COLO668 (cell line): ENCODE measurements around the gene ATP2B2.

Source experiments
- DNase-seq: peaks from one replicate; lab custom pipeline; 2025; ENCODE audit not compliant: unreplicated experiment; lab: John Stamatoyannopoulos, UW

The ATP2B2 gene

DNA sequence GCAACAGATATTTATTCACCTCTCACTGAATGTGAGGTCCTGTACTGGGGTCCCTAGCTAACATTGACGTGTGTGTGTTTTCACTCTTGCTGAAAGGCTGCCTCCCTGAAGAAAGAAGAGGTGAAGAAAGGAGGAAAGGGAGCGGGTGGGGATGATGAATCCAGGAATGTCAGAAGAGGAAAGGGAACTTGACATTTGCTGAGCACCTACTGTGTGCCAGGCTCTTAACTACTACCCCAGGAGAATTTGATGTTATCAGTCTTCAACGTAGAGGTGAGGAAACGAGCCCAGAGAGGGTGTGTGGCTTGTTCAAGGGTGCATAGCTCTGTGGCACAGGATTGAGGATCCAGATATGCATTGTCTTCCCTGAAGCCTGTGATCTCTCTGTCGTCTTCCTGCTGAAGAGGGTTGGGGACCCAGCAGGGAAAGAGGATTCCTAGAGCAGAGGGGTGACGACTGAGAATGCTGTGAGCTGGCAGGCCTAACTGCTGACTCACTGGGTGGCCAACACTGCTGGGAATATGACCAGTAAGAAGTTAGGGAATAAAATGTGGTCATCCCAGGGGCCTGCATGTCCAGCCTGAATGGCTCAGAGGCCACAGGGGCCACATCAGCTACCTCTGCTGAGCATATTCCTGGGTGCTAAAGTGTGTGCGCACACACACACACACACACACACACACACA lies 6.6 kb upstream of the ATP2B2 start:
- DNase-seq, result no peak

GRCh38 chr3:10510743-10511432 lies 5.5 kb upstream of the ATP2B2 start:
- no peak for DNase-seq

DNA sequence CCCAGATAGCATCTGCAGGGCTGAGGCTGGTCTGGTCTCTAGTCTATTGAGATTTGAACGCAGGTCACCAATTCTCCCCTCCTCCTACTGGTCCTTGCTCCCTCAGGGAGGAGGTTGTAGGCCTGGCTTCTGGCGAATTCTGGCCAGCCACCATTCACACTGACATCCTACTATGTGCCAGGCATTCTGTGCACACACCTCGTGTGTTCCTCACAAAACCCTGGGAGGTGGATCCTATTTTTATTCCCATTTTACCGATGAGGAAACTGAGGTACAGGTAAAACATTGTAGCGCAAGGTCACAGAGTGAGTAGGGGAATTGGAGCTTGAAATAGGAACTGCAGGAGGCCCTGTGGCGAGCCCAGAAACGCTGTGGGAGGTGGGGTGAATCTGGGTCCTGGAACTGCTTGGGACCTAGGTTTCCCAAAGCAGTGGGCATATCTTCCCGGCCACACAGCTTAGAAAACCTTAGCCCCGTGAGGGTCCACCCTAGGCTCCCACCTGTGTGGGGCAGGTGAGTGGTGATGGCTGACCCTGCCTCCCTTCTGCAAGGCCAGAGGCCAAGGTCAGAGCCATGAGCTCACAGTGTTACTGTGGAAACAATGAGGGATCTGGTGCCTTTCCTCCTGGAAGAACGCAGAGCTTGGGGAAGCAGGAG lies 4.8 kb upstream of the ATP2B2 start:
- DNase-seq, result no peak

DNA sequence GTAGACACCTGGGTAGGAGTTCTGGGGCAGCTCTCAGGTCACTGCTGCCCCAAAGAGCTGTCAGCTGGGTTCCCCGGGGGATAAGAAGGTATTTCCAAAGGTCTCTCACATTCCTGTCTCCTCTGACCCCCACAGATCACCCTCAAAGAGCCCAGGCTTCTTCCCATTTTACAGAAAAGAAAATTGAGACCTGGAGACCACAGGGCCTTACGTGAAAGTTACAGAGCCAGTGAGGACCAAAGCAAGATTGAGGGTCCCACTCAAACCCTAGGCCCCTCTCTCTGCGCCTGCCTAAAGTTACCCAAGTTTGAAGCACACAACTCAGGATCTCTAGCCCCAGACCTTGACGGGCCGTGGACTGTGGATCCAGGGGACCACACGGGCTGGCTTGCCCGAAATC lies 3.9 kb upstream of the ATP2B2 start:
- DNase-seq, result no peak

DNA sequence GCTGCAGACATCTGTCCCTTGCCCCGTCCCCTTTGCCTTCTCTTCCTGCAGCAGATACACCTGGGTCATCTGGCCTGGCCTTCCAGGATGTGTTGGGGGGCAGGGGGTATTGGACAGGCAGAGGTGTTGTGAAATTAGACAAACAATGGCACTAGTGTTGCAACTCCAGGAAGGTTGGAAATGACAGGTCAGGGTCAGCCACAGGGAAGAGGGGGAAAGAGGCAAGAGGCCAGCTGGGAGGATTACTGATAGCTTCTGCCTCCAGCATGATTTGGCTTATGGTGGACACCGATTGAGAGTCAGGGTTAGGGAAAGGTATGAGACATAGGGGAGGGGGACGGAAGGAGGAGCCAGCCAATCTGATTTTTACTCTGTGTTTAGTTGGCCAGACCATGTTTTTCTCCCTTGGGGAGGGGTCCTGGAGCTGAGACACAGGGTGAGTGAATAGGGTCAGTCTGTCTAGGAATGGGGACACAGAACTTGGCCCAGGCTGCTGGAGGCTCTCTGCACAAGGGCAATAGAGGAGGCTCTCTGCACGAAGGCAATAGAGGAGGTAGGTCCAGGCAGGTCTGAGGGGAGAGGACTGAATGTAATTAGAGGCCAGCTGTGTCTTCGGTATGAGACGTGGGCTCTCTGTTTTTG lies 3.4 kb upstream of the ATP2B2 start:
- DNase-seq, result no peak

GRCh38 chr3:10508235-10508618 lies 2.8 kb upstream of the ATP2B2 start:
- no peak for DNase-seq

DNA sequence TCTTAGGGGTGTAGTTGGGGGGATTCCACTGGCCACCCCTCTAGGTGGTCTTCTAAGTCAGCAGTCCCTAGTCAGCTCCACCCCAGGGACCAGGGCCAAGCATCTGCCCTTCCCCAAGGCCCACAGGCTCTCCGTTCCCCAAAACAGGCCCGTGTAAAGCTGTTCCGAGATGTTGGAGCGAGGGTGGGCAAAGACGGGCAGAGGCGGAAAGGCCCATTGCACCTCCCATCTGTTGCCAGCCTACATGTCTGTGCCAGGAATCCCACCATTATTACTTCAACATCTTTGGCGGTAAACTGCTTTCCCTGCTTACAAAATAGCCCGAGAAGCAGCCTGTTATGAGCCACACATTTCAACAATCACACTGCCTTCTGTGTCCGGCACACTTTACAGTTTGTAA lies 1.9 kb upstream of the ATP2B2 start:
- no peak for DNase-seq

- DNase-seq, result no peak
Measured at GRCh38 chr3:10506696-10507095, 1.3 kb upstream of the ATP2B2 start.

GRCh38 chr3:10505791-10506585 lies 602 bp upstream of the ATP2B2 start:
- no peak for DNase-seq

GRCh38 chr3:10504171-10505049 lies 976 bp downstream of the ATP2B2 start:
- DNase-seq, result no peak

GRCh38 chr3:10503217-10503796 lies 2.1 kb downstream of the ATP2B2 start:
- DNase-seq, result no peak

- DNase-seq, result no peak
Measured at GRCh38 chr3:10502185-10502880, 3.1 kb downstream of the ATP2B2 start.

- DNase-seq, result no peak
Measured at GRCh38 chr3:10501664-10502052, 3.7 kb downstream of the ATP2B2 start.

- no peak for DNase-seq
Measured at GRCh38 chr3:10500717-10501663, 4.4 kb downstream of the ATP2B2 start.

GRCh38 chr3:10498271-10498670 lies 7.1 kb downstream of the ATP2B2 start:
- DNase-seq, result no peak

DNA sequence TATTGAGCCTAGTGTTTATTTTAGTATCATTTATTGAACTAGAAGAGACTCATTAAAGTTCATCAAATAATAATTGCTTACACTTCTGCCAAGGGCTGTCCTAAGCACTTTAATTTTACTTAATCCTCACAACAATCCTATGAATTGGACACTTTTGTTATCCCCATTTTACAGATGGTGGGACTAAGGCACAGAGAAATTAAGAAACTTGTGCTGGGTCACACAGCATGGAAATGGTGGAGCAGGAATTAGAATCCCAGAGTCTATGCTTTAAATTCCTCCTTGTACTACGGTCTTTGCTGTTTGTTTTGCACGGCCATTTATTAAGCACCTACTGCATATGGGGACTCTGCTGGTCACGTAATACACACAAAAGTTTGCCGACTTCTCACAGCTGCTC lies 7.9 kb downstream of the ATP2B2 start:
- DNase-seq, result no peak

- no peak for DNase-seq
Measured at GRCh38 chr3:10496121-10496863, 9.1 kb downstream of the ATP2B2 start.
